HL-60 (cell line): ENCODE data around the gene ABHD17A.

Experiments
- POLR2AphosphoS5 ChIP-seq: IDR thresholded peaks from 2 replicates; pipeline ENCODE4 v1.6.1; 2012; ENCODE audit warnings: low read depth
- TF ChIP-seq, protein P1 (sequence below): IDR thresholded peaks from one replicate; pipeline ENCODE4 v1.5.1; 2011; ENCODE audit warnings: low read length, control low read depth, inconsistent platforms; ENCODE audit not compliant: insufficient read depth

GRCh38 chr19:1874554-1875185 is 10.6 kb downstream of the ABHD17A start:
- TF ChIP-seq, protein P1, sequence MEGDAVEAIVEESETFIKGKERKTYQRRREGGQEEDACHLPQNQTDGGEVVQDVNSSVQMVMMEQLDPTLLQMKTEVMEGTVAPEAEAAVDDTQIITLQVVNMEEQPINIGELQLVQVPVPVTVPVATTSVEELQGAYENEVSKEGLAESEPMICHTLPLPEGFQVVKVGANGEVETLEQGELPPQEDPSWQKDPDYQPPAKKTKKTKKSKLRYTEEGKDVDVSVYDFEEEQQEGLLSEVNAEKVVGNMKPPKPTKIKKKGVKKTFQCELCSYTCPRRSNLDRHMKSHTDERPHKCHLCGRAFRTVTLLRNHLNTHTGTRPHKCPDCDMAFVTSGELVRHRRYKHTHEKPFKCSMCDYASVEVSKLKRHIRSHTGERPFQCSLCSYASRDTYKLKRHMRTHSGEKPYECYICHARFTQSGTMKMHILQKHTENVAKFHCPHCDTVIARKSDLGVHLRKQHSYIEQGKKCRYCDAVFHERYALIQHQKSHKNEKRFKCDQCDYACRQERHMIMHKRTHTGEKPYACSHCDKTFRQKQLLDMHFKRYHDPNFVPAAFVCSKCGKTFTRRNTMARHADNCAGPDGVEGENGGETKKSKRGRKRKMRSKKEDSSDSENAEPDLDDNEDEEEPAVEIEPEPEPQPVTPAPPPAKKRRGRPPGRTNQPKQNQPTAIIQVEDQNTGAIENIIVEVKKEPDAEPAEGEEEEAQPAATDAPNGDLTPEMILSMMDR = no peak
- TF ChIP-seq POLR2AphosphoS5 = no peak
